Amygdala (tissue), 56 donors: Measurements from ENCODE around the gene NTN3.
A peak's percentile ranks its signal among the peaks of the same experiment; 100 is the strongest.
"Not testable (repeated sequence)": the region's sequence is repeated elsewhere in the genome, so short reads cannot be mapped to it uniquely, and the experiment has no call there.

Source experiments
- DNase-seq, 56 donors: peaks; one replicate each; lab custom pipeline; 2025; lab: John Stamatoyannopoulos, UW

Gene NTN3

DNA sequence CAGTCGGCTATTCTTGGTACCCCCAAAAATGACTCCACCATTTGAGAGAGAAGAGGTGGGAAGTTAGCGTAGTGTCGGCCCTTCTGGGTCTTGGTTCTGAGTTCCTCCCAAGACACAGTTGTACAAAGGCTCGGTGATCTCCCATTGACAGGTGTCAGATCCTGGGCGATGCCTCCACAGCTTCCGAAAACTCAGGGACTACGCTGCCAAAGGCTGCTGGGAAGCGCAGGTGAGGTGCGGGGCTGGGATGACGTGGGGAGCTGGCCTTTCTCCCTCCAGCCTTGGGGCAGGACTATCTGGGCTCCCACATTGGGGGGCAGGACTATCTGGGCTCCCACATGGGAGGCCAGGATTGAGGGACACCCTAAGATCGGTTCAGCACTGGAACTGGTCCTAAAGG is 31.5 kb upstream of the NTN3 start:
- DNase-seq = no peak

DNA sequence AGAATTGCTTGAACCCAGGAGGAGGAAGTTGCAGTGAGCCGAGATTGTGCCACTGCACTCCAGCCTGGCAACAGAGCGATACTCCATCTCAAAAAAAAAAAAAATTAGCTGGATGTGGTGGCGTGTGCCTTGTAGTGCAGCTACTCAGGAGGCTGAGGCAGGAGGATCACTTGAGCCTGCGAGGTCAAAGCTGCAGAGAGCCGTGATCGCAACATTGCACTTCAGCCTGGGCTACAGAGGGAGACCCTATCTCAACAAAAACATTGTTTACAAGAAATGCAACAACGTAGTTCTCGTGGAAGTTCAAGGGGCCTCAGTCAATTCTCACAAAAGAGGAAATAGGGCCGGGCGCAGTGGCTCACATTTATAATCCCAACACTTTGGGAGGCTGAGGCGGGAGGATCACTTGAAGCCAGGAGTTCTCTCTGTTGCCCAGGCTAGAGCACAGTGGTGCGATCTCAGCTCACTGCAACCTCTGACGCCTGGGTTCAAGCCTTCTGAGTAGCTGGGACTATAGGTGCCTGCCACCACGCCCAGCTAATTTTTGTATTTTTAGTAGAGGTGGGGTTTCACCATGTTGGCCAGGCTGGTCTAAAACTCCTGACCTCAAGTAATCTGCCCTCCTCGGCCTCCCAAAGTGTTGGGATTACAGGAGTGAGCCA is 29.8 kb upstream of the NTN3 start:
- not testable (repeated sequence) for DNase-seq

DNA sequence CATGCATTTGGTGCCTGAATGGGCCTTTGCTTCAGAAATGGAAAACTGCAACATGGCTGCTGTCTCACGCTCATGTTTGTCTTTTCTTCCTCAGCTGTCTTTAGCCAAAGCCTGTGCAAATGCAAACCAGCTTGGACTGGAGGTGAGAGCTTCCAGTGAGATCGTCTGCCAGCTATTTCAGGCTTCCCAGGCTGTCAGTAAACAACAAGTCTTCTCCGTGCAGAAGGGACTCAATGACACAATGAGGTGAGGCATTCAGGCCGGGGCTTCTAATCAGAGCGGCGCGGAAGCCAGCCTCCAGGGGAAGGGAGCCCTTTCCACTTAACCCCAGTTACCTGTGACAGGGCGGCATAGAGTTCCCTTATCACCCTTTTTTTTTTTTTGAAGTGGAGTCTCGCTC is 27.5 kb upstream of the NTN3 start:
- DNase-seq = no peak

DNA sequence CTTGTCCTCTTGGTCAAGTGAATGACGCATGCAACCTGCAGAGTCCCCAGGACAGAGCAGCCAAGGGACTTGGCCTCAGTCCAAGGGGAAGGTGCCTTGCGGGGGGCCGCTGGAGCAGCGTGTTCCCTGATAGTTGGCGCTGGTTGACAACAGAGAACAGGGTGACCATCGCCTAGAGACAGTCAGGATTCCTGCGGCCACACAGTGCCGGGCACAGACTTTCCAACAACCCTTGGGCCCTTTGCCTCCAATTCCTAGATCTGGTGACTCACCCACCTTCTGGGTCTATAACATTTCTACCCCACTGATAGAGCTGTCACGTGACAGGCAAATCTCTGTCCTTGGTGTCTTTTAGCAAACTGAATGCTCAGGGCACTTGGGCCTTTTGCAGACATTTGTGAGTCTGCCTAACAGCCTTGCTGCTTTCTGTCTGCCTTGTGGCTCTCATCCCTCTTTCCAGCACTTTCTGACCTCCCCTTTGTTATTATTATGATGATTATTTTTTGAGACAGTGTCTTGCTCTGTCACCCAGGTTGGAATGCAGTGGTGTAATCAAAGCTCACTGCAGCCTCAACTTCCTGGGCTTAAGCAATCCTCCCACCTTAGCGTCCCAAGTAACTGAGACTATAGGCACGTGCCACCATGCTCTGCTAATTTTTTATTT is 23.0 kb upstream of the NTN3 start:
- no peak for DNase-seq

DNA sequence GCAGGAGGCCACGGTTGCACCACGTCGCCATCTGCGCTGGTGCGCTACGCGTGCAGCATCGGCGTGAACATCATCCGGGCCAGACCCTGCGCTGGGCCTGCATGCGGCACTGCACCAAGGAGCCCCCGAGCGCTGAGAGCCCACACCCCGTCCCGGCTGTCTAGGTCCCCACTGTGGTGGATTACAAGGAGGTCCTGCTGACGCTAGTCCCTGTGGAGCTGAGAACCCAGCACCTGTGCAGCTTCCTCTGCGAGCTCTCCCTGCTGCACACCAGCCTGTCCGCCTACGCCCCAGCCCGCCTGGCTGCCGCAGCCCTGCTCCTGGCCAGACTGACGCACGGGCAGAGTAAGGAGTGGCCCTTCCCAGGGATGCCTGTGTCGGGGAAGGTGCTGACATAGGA is 22.0 kb upstream of the NTN3 start:
- DNase-seq = no peak

DNA sequence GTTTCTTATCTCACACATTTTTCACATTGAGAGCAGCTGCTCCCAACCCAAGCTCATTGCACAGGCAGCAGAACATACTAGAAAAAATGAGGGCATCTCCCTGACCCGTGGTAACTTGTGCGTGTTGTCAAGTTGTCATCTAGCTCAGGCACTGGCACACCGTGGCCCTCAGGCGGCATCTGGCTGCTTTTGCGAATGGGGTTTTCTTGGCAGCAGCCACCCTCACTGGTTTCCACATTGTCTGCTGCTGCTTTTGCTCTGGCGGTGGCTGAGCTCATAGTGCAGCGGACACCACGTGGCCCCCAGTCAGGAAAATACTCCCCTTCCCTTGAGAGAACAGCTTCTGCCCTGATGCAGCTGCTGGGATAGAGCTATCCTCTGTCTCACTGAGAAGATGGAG is 20.6 kb upstream of the NTN3 start:
- peak in 42 of 56 donors; percentile 17 to 83 (median 63) for DNase-seq

DNA sequence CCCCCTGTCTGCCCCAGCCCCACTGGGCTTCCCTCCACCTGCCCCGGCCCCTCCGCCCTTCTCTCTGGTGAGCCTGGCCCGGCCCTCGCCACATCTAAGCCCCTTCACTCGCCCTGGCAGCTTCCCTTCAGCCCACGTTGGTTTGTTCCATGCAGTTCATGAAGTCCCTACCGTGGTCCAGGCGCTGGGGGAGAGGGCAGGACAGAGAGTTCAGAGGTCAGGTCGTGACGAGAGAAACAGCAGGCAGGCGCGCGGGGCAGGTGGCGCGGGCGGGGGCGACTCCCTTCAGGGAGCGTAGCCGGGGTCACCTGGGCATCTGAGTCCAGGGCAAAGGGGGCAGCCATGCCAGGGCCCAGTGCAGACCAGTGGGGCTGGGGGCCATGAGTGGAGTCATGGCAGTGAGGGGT is 20.1 kb upstream of the NTN3 start:
- DNase-seq = no peak

DNA sequence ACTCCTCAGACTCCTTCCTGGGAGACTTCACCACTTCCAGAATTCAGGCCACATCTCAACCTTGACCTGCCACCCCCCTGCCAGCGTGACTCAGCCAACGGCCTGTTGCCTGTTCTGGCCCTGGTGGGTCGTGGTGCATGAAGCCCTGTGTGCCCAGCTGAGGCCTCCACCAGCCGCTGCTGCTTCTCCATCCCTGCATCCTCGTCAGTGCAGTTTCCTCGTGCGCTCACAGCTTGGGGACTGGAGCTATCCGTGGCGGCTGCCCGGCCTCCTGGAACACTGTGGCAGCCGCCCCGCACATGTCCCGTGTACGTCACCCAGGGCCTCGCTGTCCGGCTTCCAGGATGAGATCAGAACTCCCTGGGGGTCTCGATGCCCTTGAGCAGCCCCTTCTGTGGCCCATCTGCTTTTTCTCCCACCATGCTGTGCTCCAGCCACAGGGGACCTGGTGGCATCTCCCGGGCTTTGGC is 19.2 kb upstream of the NTN3 start:
- DNase-seq = no peak

DNA sequence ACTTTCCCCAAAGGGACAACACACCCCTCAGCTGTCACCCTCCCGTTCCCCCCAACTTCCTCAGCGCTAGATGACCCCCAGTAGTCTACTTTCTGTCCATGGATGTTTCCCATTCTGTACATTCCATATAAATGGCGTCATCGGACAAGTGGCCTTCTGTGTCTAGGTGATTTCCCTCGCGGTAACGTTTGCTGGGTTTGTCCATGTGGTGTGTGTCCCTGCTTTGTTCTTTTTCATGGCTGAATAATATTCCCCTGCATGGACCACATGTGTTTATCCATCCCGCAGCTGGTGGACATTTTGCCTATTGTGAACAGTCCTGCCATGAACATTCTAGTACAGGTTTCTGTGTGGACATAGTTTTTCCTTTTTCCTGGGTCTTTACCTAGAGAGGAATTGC is 18.4 kb upstream of the NTN3 start:
- DNase-seq = no peak

DNA sequence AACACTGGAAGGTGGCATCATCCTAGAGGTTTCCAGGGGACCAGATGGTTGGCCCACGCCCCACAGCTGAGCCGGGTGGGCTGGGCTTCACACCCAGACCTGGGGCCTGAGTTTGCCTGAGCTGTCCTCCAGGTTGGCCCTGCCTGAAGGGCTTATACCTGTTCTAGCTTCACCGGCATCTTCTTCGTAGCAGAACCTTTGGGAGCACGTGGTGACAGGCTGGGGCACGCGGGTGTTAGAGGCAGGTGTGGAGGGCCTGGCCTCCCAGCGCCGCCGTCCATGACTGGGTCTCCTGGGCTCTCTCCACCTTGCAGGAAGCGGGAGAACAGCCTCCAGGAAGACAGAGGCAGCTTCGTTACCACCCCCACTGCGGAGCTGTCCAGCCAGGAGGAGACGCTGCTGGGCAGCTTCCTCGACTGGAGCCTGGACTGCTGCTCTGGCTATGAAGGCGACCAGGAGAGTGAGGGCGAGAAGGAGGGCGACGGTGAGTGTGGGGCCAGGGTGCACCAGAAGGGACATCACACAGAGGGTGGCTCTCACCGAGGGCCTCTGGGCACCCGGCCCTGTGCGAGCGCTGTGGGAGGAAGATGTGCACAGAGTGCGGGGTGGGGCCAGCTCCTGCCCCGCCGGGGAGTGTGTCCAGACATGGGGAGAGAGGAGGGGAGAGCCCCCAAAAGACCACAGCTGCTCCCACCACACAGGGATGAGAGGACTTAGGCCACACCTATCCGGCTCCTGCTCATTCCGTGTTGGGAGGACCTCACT is 15.8 kb upstream of the NTN3 start:
- no peak for DNase-seq

DNA sequence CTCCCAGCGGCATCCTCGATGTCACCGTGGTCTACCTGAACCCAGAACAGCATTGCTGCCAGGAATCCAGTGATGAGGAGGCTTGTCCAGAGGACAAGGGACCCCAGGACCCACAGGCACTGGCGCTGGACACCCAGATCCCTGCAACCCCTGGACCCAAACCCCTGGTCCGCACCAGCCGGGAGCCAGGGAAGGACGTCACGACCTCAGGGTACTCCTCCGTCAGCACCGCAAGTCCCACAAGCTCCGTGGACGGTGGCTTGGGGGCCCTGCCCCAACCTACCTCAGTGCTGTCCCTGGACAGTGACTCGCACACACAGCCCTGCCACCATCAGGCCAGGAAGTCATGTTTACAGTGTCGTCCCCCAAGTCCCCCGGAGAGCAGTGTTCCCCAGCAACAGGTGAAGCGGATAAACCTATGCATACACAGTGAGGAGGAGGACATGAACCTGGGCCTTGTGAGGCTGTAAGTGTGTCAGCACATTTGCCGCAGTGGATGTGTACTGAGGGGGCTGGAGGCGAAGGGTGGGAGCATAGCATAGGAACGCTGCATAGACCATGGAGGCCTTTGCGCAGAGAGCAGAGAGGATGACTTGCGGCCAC is 14.4 kb upstream of the NTN3 start:
- no peak for DNase-seq

DNA sequence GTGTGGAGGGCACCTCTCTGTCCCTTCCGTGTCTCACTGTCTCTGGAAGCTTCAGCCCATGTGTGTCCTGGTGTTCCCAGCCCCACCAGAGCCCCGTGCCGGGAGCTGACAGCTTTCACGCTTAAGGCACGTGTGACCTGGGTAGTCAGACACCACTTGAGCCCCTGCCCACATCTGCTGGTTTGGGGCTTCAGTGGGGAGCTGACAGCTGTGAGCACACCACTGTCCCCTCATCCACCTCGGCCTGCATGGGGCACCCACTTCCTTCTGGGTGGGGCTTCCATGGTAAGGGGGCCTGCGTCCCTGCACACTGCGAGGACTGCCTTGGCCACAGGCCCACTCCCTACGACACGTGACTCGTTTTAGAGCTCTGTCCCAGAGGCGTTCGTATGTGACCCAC is 13.8 kb upstream of the NTN3 start:
- DNase-seq = no peak

DNA sequence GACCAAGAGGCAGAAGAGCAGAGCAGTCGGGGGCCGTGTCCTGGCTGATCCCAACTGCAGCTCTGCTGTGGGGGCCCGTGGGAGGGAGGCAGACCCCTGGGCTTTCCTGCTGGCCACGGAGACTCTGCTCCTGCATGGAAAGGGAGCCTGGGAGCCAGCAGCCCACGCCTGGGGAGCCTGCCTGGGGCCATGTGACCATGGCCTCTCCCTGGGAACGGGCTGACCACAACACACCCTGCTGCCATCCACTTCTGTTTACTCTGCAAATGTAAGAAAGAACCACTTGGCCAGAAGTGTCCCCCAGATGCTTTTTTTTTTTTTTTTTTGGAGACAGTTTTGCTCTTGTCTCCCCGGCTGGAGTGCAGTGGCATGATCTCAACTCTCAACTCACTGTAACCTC is 13.2 kb upstream of the NTN3 start:
- no peak for DNase-seq

DNA sequence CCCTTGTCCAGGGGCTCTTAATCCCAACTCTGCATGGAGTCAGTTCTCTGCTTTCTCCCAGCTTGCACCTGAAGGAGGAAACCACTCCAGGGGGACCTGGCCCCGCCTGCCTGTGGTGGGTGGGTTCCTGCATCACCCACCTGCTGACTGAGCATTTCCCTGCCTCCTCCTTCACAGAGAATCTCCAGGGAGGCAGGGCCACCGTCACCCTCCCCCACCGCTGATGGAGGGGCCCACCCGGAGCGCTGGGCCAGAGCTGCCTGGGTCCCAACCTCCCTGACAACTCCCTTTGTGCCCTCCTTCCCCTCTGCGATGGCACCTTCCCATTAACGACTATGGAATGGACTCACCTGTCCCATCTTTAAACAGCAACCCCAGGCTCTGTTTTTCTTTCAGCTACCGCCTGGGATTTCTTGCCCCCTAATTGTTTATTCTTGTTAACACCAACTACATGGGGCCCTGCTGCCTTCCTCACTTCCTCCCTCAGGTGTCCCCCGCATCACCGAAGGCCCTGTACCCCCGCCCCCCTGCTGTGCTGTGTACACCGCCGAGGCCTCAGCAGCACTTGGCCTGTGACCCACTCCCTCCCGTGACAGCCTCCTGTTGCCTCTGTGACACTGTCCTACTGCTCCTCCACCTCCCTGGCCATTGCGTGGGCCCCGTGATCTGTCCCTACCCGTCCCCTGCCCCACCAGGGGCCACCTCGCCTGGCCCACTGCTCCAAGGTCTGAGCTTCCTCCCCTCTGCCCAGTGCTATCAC is 12.0 kb upstream of the NTN3 start:
- no peak for DNase-seq

DNA sequence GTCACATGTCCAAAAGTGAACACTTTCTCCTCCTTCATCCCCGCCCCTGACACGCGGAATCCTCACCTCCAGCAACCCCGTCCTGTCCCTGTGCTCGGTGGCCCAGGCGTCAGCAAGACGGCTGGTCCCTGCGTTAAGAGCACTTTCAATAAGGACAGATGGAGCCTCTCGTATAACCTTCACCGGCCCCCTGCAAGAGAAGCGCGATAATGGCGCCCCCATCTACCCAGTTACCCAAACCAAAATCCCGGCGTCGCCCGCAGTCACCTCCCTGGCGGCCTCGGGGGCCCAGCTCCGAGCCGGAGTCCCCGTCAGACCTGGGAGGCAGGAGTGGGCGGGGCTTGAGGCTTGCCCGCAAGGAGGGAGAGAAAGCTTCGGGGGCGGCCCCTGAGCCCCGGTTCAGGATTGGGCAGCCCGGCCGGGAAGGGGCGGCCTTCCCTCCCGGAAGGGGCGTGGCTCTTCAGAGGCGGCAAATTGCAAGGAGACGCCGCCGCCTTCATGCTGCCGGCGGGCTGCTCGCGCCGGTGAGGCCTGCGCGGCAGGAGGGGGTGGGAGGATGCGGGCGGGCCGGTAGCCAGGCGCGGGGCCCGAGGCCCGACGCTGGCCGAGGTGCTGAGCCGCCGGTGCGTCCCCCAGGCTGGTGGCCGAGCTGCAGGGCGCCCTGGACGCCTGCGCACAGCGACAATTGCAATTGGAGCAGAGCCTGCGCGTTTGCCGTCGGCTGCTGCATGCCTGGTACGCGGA is 11.3 kb upstream of the NTN3 start, which contains the start of gene TEDC2:
Gene TEDC2, plus strand, starts transcription at position 463 of the 744 bp plus-strand sequence. Its CDS starts 36 bp downstream, at position 499.
- DNase-seq = peak in 55 of 56 donors; percentile 48 to 95 (median 86)

DNA sequence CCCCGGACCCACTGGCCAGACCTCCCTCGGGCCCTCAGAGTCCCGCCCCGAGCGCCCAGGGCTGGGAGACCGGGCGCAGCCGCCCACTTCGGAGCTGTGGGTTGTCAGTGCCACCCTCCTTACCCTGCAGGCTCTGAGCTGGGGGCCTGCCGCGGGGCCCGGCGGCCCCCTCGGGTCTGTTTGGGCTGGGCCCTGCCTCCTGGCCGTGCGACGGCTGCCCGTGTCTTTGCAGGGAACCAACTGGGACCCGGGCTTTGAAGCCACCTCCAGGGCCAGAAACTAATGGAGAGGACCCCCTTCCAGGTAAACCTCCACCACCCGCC is 10.7 kb upstream of the NTN3 start:
- no peak for DNase-seq

DNA sequence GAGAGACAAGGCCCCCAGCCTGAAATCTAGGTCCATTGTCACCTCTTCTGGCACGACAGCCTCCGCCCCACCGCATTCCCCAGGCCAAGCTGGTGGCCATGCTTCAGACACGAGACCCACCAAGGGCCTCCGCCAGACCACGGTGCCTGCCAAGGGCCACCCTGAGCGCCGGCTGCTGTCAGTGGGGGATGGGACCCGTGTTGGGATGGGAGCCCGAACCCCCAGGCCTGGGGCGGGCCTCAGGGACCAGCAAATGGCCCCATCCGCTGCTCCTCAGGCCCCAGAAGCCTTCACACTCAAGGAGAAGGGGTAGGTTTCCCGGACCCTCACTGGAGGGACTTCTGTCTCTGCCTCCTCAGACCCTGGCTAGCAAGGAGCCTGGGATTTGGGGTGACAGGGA is 10.2 kb upstream of the NTN3 start:
- DNase-seq = no peak

DNA sequence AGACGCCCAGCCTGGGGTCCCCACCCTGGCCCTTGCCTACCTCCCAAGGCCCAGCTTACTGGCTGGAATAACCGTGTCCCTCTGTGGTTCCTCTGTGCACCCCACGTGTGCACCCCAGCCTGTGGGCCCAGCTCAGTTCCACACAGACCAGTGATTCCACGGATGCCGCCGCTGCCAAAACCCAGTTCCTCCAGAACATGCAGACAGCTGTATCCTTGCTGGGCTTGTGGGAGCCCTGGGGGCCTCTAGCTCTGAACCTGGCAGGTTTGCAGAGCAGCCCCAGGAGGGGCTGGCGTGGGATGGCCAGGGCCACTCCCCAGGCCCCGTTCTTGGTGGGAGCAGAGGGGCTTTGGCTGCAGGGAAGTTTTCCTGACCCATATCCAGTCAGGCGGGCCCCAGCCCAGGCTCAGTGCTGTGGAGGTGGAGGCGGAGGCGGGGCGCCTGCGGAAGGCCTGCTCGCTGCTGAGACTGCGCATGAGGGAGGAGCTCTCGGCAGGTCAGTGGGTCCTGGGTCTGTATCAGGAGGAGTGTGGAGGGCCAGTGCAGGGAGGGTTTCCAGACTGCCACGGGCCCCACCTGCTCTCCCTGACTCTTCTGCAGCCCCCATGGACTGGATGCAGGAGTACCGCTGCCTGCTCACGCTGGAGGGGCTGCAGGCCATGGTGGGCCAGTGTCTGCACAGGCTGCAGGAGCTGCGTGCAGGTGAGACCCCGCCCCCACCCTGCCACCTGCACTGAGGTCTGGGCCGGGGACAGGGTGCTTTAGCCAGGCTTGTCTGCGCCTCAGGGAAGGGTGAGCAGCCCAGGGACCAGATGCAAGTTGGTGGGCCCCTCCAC is 8.8 kb upstream of the NTN3 start:
- DNase-seq = no peak

DNA sequence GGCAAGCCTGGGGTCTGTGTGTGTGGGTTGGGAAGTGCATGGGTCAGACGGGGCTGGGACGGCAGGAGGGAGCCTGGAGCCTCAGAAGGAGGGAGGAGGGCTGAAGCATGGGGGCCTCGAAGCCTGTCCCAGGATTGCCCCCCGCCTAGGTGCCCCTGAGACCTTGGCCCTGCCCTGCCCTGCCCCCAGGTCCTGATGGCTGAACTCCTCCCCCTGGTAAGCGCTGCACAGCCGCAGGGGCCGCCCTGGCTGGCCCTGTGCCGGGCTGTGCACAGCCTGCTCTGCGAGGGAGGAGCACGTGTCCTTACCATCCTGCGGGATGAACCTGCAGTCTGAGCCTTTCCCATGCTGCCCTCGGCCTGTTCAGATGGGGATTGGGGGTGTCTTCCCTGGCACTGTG is 6.8 kb upstream of the NTN3 start:
- no peak for DNase-seq
